Endothelial cell of umbilical vein (primary cell): ENCODE results near the gene SH3TC2. TPM values are rescaled to one million over a fixed set of nuclear protein-coding genes. Genes with fewer than 3 reads are reported as not detected.

Source experiments
- BruUV-seq: library from RNA; stranded (reverse); fragments of 400-500 nt; replicated peaks from 2 replicates; lab custom pipeline; 2021; lab: Mats Ljungman, UMichigan
- CTCF ChIA-PET: fragments of 300-600, 350-600 bp; sonication (Branson Sonifier 250); formaldehyde crosslinking; loops from one replicate; lab custom pipeline; 2021; ENCODE audit warnings: antibody characterized with exemption, inconsistent platforms; lab: Charles Lee
- POLR2A ChIA-PET: fragments of 300-600, 350-600 bp; sonication (Branson Sonifier 250); formaldehyde crosslinking; loops from one replicate; lab custom pipeline; 2021; ENCODE audit warnings: antibody characterized with exemption, inconsistent platforms; lab: Charles Lee
- DNase-seq: peaks from one replicate; pipeline ENCODE4 v3.0.0-alpha.2; 2011; ENCODE audit warnings: low read depth, low spot score
- FAIRE-seq: peaks from 2 replicates; lab custom pipeline; 2011; peaks lifted over from hg19 to GRCh38; lab: Jason Lieb, UNC
- H2AFZ ChIP-seq: 2 replicates; pipeline ENCODE4 v1.6.0; 2012; ENCODE audit warnings: low read depth, low read length, control low read depth, inconsistent platforms
- H3K27ac ChIP-seq: 2 replicates; pipeline ENCODE4 v1.5.1; 2011; ENCODE audit warnings: low read depth, mild to moderate bottlenecking, control low read depth, low read length, moderate library complexity; ENCODE audit not compliant: insufficient read depth
- H3K27me3 ChIP-seq, 2 experiments: 2 replicates each; pipeline versions ENCODE4 v1.6.0 to v1.6.1; 2011; ENCODE audit warnings: low read length in 2 of 2, mixed read lengths in 1 of 2; ENCODE audit not compliant: control insufficient read depth in 2 of 2, insufficient read depth in 2 of 2
- H3K36me3 ChIP-seq, 2 experiments: 2 replicates in 1 of 2; 3 replicates in 1 of 2; pipeline ENCODE4 v1.5.1; 2011; ENCODE audit warnings: low read length in 2 of 2, mild to moderate bottlenecking in 1 of 2, moderate library complexity in 1 of 2; ENCODE audit not compliant: control insufficient read depth in 2 of 2, insufficient read depth in 2 of 2; ENCODE audit errors: extremely low read depth in 1 of 2
- H3K4me1 ChIP-seq: 3 replicates; pipeline ENCODE4 v1.5.1; 2011; ENCODE audit warnings: mild to moderate bottlenecking, low read length; ENCODE audit not compliant: control insufficient read depth, insufficient read depth; ENCODE audit errors: extremely low read depth
- H3K4me2 ChIP-seq: 2 replicates; pipeline ENCODE4 v1.6.1; 2011; ENCODE audit warnings: low read length, control low read depth, mixed read lengths; ENCODE audit not compliant: insufficient read depth
- H3K4me3 ChIP-seq, 3 experiments: fragments of 200-600 bp in 1 of 3; sonication (generic), shearing (Covaris generic) in 1 of 3; replicated peaks in 1 of 3; 2 replicates each; pipeline ENCODE4 v1.5.1; 2011 to 2016; ENCODE audit warnings: control low read depth in 3 of 3, low read length in 3 of 3, mild to moderate bottlenecking in 2 of 3, inconsistent platforms in 1 of 3, low read depth in 1 of 3, moderate library complexity in 1 of 3; ENCODE audit not compliant: insufficient read depth in 1 of 3
- H3K79me2 ChIP-seq: 2 replicates; pipeline ENCODE4 v1.6.0; 2012; ENCODE audit warnings: low read length, inconsistent platforms; ENCODE audit not compliant: control insufficient read depth, insufficient read depth
- H3K9ac ChIP-seq: replicated peaks from 2 replicates; pipeline ENCODE3; 2011; ENCODE audit warnings: low read length, control low read depth; ENCODE audit not compliant: insufficient read depth; ENCODE audit errors: extremely low read depth
- H3K9me1 ChIP-seq: replicated peaks from 3 replicates; pipeline ENCODE4 v1.6.0; 2011; ENCODE audit warnings: mild to moderate bottlenecking, low read length; ENCODE audit not compliant: control insufficient read depth, insufficient read depth; ENCODE audit errors: extremely low read depth
- H3K9me3 ChIP-seq: replicated peaks from 2 replicates; pipeline ENCODE4 v1.5.1; 2012; ENCODE audit warnings: low read length, inconsistent platforms; ENCODE audit not compliant: control insufficient read depth, insufficient read depth
- H4K20me1 ChIP-seq: replicated peaks from 2 replicates; pipeline ENCODE3; 2011; ENCODE audit warnings: mild to moderate bottlenecking, low read length; ENCODE audit not compliant: control insufficient read depth, insufficient read depth; ENCODE audit errors: extremely low read depth
- CTCF ChIP-seq, 2 donors: IDR thresholded peaks; 1 replicate in 1 of 2; 2 replicates in 1 of 2; pipeline ENCODE4 v1.5.1; 2011; ENCODE audit warnings: low read length in 2 of 2, mild to moderate bottlenecking in 2 of 2, moderate library complexity in 2 of 2, control low read depth in 1 of 2, inconsistent platforms in 1 of 2, low read depth in 1 of 2; ENCODE audit not compliant: insufficient read depth in 1 of 2; ENCODE audit errors: extremely low read depth in 1 of 2
- EZH2 ChIP-seq: IDR thresholded peaks from 2 replicates; pipeline ENCODE4 v1.6.1; 2012; ENCODE audit warnings: borderline replicate concordance, low read depth, mild to moderate bottlenecking, moderate library complexity, low read length, inconsistent platforms; ENCODE audit not compliant: severe bottlenecking
- FOS ChIP-seq: IDR thresholded peaks from 2 replicates; pipeline ENCODE4 v1.6.1; 2011; ENCODE audit warnings: mild to moderate bottlenecking, low read length, moderate library complexity, borderline replicate concordance; ENCODE audit not compliant: insufficient read depth
- GATA2 ChIP-seq: IDR thresholded peaks from 2 replicates; pipeline ENCODE4 v1.7.0; 2011; ENCODE audit warnings: low read depth, mild to moderate bottlenecking, moderate library complexity, mixed read lengths, low read length; ENCODE audit not compliant: insufficient read length, insufficient read depth
- JUN ChIP-seq: IDR thresholded peaks from 2 replicates; pipeline ENCODE4 v1.6.1; 2011; ENCODE audit warnings: borderline replicate concordance, low read depth; ENCODE audit not compliant: insufficient read length, insufficient read depth
- MAX ChIP-seq: IDR thresholded peaks from 2 replicates; pipeline ENCODE4 v1.6.1; 2011; ENCODE audit not compliant: insufficient read depth, insufficient read length
- MYC ChIP-seq: IDR thresholded peaks from one replicate; pipeline ENCODE4 v1.6.1; 2011; ENCODE audit warnings: mild to moderate bottlenecking, low read depth, low read length
- POLR2A ChIP-seq: IDR thresholded peaks from 2 replicates; pipeline ENCODE4 v1.6.1; 2012; ENCODE audit warnings: low read depth, mild to moderate bottlenecking, control low read depth, low read length
- POLR2AphosphoS5 ChIP-seq: IDR thresholded peaks from 2 replicates; pipeline ENCODE4 v1.6.1; 2012; ENCODE audit warnings: low read depth, mild to moderate bottlenecking, control low read depth, low read length, moderate library complexity; ENCODE audit not compliant: insufficient read depth
- dilution Hi-C: fragments of 300-500 bp; cut with MboI; formaldehyde crosslinking; loops from one replicate; pipeline ENCODE4 v1.15.0; 2019; ENCODE audit warnings: low sequenced_read_pairs; ENCODE audit not compliant: extremely low pct_ligation_motif_present
- intact Hi-C: fragments of 100-400 bp; cut with micrococcal nuclease; formaldehyde crosslinking; loops from one replicate; pipeline ENCODE4 v1.10.0; 2022
- polyA plus RNA-seq, 4 experiments: library from polyadenylated mRNA; depleted of rRNA in 3 of 4; stranded (reverse) in 3 of 4; unstranded in 1 of 4; fragments of >200 nt; gene quantifications; 2 replicates each; pipeline versions ENCODE4 v1.2.1 to v1.2.3, GENCODE V29; 2011 to 2012; ENCODE audit warnings: missing spikeins in 1 of 4
- total RNA-seq: library from RNA; stranded (reverse); gene quantifications from 2 replicates; pipeline ENCODE4 v1.2.3, GENCODE V29; 2021

SH3TC2 gene
- total and polyA plus RNA-seq, 2 donors (not counting 3 experiments of a cell fraction or from before 2014, with no cell fraction given) = 0.91 to 4.3 TPM

- CTCF ChIA-PET = interaction anchor here (0.8 to 2.7 kb wide), 7 partner anchors 73 to 300 kb away, joined by 3 to 14 read pairs (median 5); no protein-coding TSS in a partner anchor
- Histone ChIP-seq H3K36me3 (no peaks in the 10 kb centered on the region), H3K4me3 (no peak overlapping the region), H4K20me1 (no peaks in the 10 kb centered on the region), H3K4me2 (no peak overlapping the region), H3K4me1 (no peaks in the 10 kb centered on the region), H3K9ac (no peak overlapping the region), H2AFZ (no peak overlapping the region), H3K9me1 (no peaks in the 10 kb centered on the region), H3K27ac (no peak overlapping the region), H3K79me2 (no peaks in the 10 kb centered on the region), H3K9me3 (no peaks in the 10 kb centered on the region), H3K27me3 (no peaks in the 10 kb centered on the region)
- TF ChIP-seq JUN (no peak), POLR2A (no peak), EZH2 (no peak), CTCF (IDR thresholded peaks at IDR 0.05; ENCODE audit: extremely low read depth in 1 of 2, insufficient read depth in 1 of 2, low read depth in 1 of 2, low read length in 2 of 2) (no peak), MAX (no peak), GATA2 (no peak), POLR2AphosphoS5 (no peak), FOS (no peak), MYC (no peak)
- DNase-seq = no peak
- POLR2A ChIA-PET = no interaction called here
- dilution Hi-C loops (no loop called here), intact Hi-C loops (loop anchor here (10.0 kb wide), 1 partner anchor 586 kb away; no protein-coding TSS in a partner anchor)
- BruUV-seq = no TSS peak
- FAIRE-seq = no peak
These were observed 32.5 kb downstream of the SH3TC2 start for GRCh38 chr5:149030392-149030791.
